DND-41 (cell line): Measurements from ENCODE around the gene FZD4.

Experiments used
- ATAC-seq: fragments of 200-7000 bp; cut with Tn5 transposase; 3 replicates; pipeline ENCODE4 v1.9.1; 2021; ENCODE audit warnings: low read depth; ENCODE audit not compliant: insufficient read depth
- DNase-seq: peaks from one replicate; pipeline ENCODE4 v3.0.0-alpha.2; 2020
- H2AFZ ChIP-seq: 2 replicates; pipeline ENCODE4 v1.6.0; 2012; ENCODE audit warnings: low read depth, low read length
- H3K27ac ChIP-seq: 2 replicates; pipeline ENCODE4 v1.5.1; 2012; ENCODE audit warnings: low read length, inconsistent platforms
- H3K27me3 ChIP-seq: fragments of 200-600 bp; sonication (generic); 2 replicates; pipeline ENCODE4 v1.6.0; 2012; ENCODE audit warnings: low read length, mild to moderate bottlenecking, inconsistent platforms; ENCODE audit not compliant: insufficient read depth, poor library complexity
- H3K36me3 ChIP-seq: 2 replicates; pipeline ENCODE4 v1.5.1; 2012; ENCODE audit warnings: low read length, inconsistent platforms; ENCODE audit not compliant: insufficient read depth
- H3K4me1 ChIP-seq: 2 replicates; pipeline ENCODE4 v1.5.1; 2012; ENCODE audit warnings: mild to moderate bottlenecking, low read length; ENCODE audit not compliant: insufficient read depth
- H3K4me2 ChIP-seq: 2 replicates; pipeline ENCODE4 v1.6.0; 2012; ENCODE audit warnings: mild to moderate bottlenecking, moderate library complexity, low read length, inconsistent platforms; ENCODE audit not compliant: insufficient read depth
- H3K4me3 ChIP-seq, 2 experiments: fragments of 200-600 bp in 1 of 2; shearing (Covaris generic) in 1 of 2; 2 replicates each; pipeline ENCODE4 v1.5.1; 2012 to 2016; ENCODE audit warnings: inconsistent platforms in 2 of 2, low read length in 2 of 2, mild to moderate bottlenecking in 2 of 2, low read depth in 1 of 2, moderate library complexity in 1 of 2
- H3K79me2 ChIP-seq: 2 replicates; pipeline ENCODE4 v1.6.0; 2012; ENCODE audit warnings: low read length, inconsistent platforms; ENCODE audit not compliant: insufficient read depth
- H3K9ac ChIP-seq: 2 replicates; pipeline ENCODE4 v1.6.0; 2012; ENCODE audit warnings: low read depth, mild to moderate bottlenecking, inconsistent platforms, low read length, moderate library complexity
- H3K9me3 ChIP-seq: 2 replicates; pipeline ENCODE4 v1.5.1; 2012; ENCODE audit warnings: low read length, moderate library complexity, mild to moderate bottlenecking, inconsistent platforms; ENCODE audit not compliant: insufficient read depth, severe bottlenecking
- H4K20me1 ChIP-seq: 2 replicates; pipeline ENCODE4 v1.6.0; 2012; ENCODE audit warnings: low read length; ENCODE audit not compliant: insufficient read depth
- EZH2 ChIP-seq: IDR thresholded peaks from 3 replicates; pipeline ENCODE4 v1.6.1; 2012; ENCODE audit warnings: borderline replicate concordance, low read depth, mild to moderate bottlenecking, moderate library complexity, low read length, inconsistent platforms; ENCODE audit not compliant: severe bottlenecking
- TF ChIP-seq, protein P1 (sequence below): IDR thresholded peaks from 2 replicates; pipeline ENCODE4 v1.5.1; 2012; ENCODE audit warnings: borderline replicate concordance, low read length, moderate library complexity, mild to moderate bottlenecking; ENCODE audit not compliant: poor library complexity, severe bottlenecking; ENCODE audit errors: extremely low read depth

The FZD4 gene

GRCh38 chr11:86954269-86955110, 705 bp downstream of the FZD4 start:
- no peaks in the 10 kb centered on the region for H3K9me3 ChIP-seq

DNA sequence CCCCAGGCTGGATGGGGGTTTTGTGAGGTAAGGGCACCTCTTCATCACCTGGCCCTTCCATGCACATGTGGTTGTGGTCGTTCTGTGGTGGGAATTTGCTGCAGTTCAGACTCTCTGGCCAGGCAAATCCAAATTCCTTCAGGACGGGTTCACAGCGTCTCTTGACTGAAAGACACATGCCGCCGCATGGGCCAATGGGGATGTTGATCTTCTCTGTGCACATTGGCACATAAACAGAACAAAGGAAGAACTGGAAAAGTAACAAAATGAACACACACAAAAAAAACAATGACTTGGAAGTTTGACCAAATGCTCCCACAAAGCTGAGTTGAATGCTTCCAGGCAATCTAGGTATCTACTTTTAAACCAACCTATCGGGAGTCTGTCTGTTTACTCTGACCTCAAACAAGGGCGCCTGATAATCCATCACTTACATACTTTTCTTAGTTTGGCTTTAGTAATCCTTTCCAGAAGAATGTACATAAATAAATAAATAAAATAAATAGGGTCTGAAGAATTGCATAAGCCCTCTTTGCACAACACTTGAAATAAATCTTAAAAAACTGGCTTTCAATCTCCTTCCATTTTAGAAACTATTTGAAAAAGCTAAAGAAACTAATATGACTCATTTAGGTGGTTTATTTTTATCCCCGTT, 2.8 kb downstream of the FZD4 start:
- no peak overlapping the region for H3K4me2 ChIP-seq
- no peak for ATAC-seq
- H2AFZ ChIP-seq, result no peak overlapping the region
- no peaks in the 10 kb centered on the region for H3K79me2 ChIP-seq
- TF ChIP-seq, protein P1, sequence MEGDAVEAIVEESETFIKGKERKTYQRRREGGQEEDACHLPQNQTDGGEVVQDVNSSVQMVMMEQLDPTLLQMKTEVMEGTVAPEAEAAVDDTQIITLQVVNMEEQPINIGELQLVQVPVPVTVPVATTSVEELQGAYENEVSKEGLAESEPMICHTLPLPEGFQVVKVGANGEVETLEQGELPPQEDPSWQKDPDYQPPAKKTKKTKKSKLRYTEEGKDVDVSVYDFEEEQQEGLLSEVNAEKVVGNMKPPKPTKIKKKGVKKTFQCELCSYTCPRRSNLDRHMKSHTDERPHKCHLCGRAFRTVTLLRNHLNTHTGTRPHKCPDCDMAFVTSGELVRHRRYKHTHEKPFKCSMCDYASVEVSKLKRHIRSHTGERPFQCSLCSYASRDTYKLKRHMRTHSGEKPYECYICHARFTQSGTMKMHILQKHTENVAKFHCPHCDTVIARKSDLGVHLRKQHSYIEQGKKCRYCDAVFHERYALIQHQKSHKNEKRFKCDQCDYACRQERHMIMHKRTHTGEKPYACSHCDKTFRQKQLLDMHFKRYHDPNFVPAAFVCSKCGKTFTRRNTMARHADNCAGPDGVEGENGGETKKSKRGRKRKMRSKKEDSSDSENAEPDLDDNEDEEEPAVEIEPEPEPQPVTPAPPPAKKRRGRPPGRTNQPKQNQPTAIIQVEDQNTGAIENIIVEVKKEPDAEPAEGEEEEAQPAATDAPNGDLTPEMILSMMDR, result no peak
- TF ChIP-seq EZH2, result no peak
- no peaks in the 10 kb centered on the region for H3K36me3 ChIP-seq
- H3K4me1 ChIP-seq, result no peaks in the 10 kb centered on the region
- no peak overlapping the region for H3K27ac ChIP-seq
- H3K4me3 ChIP-seq, result no peak overlapping the region
- peaks cover 13% of the 10 kb centered on the region for H3K27me3 ChIP-seq
- H4K20me1 ChIP-seq, result no peaks in the 10 kb centered on the region
- H3K9ac ChIP-seq, result no peak overlapping the region
- DNase-seq, result no peak
- H3K9me3 ChIP-seq, result no peaks in the 10 kb centered on the region

More at GRCh38 chr11:86954269-86955110, 705 bp downstream of the FZD4 start:
- ATAC-seq, result no peak
- Histone ChIP-seq H3K79me2 (no peaks in the 10 kb centered on the region), H2AFZ (no peak overlapping the region), H3K4me2 (no peak overlapping the region), H3K4me1 (no peaks in the 10 kb centered on the region), H3K9ac (no peak overlapping the region), H4K20me1 (no peaks in the 10 kb centered on the region), H3K4me3 (no peak overlapping the region), H3K36me3 (no peaks in the 10 kb centered on the region), H3K27ac (no peak overlapping the region), H3K27me3 (peaks cover 16% of the 10 kb centered on the region)
- DNase-seq, result no peak
- TF ChIP-seq, protein P1, result no peak
- no peak for TF ChIP-seq EZH2

- Histone ChIP-seq H3K27ac (no peak overlapping the region), H3K4me2 (no peak overlapping the region), H3K9me3 (no peaks in the 10 kb centered on the region), H3K4me1 (no peaks in the 10 kb centered on the region), H3K9ac (no peak overlapping the region), H4K20me1 (no peaks in the 10 kb centered on the region), H3K79me2 (no peaks in the 10 kb centered on the region), H3K4me3 (no peak overlapping the region), H3K27me3 (peaks cover 13% of the 10 kb centered on the region), H3K36me3 (no peaks in the 10 kb centered on the region), H2AFZ (no peak overlapping the region)
- ATAC-seq (no peak), DNase-seq (no peak)
- no peak for TF ChIP-seq EZH2
- TF ChIP-seq, protein P1, result no peak
Measured at GRCh38 chr11:86951706-86952105, 3.5 kb downstream of the FZD4 start.
